CD4-positive, alpha-beta T cell (primary cell): Measurements from ENCODE around the gene TENT4A. TPM values are rescaled to one million over a fixed set of nuclear protein-coding genes. Genes with fewer than 3 reads are reported as not detected.
A peak's percentile ranks its signal among the peaks of the same experiment; 100 is the strongest.

Source experiments
- ATAC-seq: fragments of 200-7000 bp; cut with Tn5 transposase; one replicate; pipeline ENCODE4 v1.10.0; 2022; ENCODE audit warnings: mild to moderate bottlenecking; ENCODE audit not compliant: poor library complexity
- CTCF ChIA-PET: fragments of 350-600 bp; sonication (Branson Sonifier 250); formaldehyde crosslinking; loops from one replicate; lab custom pipeline; 2021; ENCODE audit warnings: antibody characterized with exemption, inconsistent platforms; lab: Charles Lee
- POLR2A ChIA-PET: fragments of 350-600 bp; sonication (Branson Sonifier 250); formaldehyde crosslinking; loops from one replicate; lab custom pipeline; 2021; ENCODE audit warnings: antibody characterized with exemption, inconsistent platforms; lab: Charles Lee
- DNase-seq, 14 experiments: peaks; one replicate each; pipeline ENCODE4 v3.0.0-alpha.2; 2013 to 2020; ENCODE audit warnings: mixed read lengths in 2 of 14
- H3K27ac ChIP-seq, 2 donors: one replicate each; pipeline versions ENCODE4 v1.5.1 to v1.7.0; 2013; ENCODE audit warnings: low read length in 2 of 2, low read depth in 1 of 2, mild to moderate bottlenecking in 1 of 2
- H3K27me3 ChIP-seq, 2 experiments: 1 replicate in 1 of 2; 2 replicates in 1 of 2; pipeline versions ENCODE4 v1.6.1 to v1.7.0; 2013; ENCODE audit warnings: low read length in 2 of 2, control low read depth in 1 of 2, mild to moderate bottlenecking in 1 of 2, moderate library complexity in 1 of 2; ENCODE audit not compliant: insufficient read depth in 2 of 2, control insufficient read depth in 1 of 2
- H3K36me3 ChIP-seq: one replicate; pipeline ENCODE4 v1.6.1; 2013; ENCODE audit warnings: low read length, control low read depth; ENCODE audit not compliant: insufficient read depth
- H3K4me1 ChIP-seq: one replicate; pipeline ENCODE4 v1.6.1; 2013; ENCODE audit warnings: low read length, control low read depth; ENCODE audit not compliant: insufficient read depth
- H3K4me3 ChIP-seq: one replicate; pipeline ENCODE4 v1.5.1; 2013; ENCODE audit warnings: mild to moderate bottlenecking, low read length, moderate library complexity
- H3K9me3 ChIP-seq, 2 experiments: 1 replicate in 1 of 2; 2 replicates in 1 of 2; pipeline versions ENCODE4 v1.6.1 to v1.7.0; 2013; ENCODE audit warnings: low read length in 2 of 2, mild to moderate bottlenecking in 2 of 2, control low read depth in 1 of 2, moderate library complexity in 1 of 2; ENCODE audit not compliant: control insufficient read depth in 1 of 2, insufficient read depth in 1 of 2
- H3K27ac Mint-ChIP-seq: one replicate; pipeline ENCODE4 v1.8.0; 2020; ENCODE audit warnings: mixed read lengths
- H3K27me3 Mint-ChIP-seq: one replicate; pipeline ENCODE4 v1.8.0; 2021; ENCODE audit warnings: mixed read lengths
- H3K36me3 Mint-ChIP-seq: one replicate; pipeline ENCODE4 v1.8.0; 2021; ENCODE audit warnings: low read depth, mixed read lengths
- H3K4me1 Mint-ChIP-seq: one replicate; pipeline ENCODE4 v1.8.0; 2021; ENCODE audit warnings: low read depth, mixed read lengths
- H3K4me3 Mint-ChIP-seq: one replicate; pipeline ENCODE4 v1.8.0; 2020; ENCODE audit warnings: mild to moderate bottlenecking, mixed read lengths
- H3K9me3 Mint-ChIP-seq: one replicate; pipeline ENCODE4 v1.8.0; 2020; ENCODE audit warnings: mixed read lengths
- intact Hi-C, 2 experiments: fragments of 100-400 bp; cut with DNase I in 1 of 2; cut with micrococcal nuclease in 1 of 2; formaldehyde crosslinking; loops; one replicate each; pipeline versions ENCODE4 v1.15.1 to v1.9.0; 2023 to 2025; cut with DNase I, micrococcal nuclease
- total RNA-seq, 174 experiments: library from RNA in 2 of 174; stranded (reverse) in 2 of 174; gene quantifications; one replicate each; pipeline ENCODE4 v1.2.3 and lab custom pipeline; 2021 to 2026
- TF ChIP-seq, protein P1 (sequence below): fragments of 200-600 bp; IDR thresholded peaks from one replicate; pipeline ENCODE4 v1.8.0; 2022; ENCODE audit warnings: antibody characterized with exemption, mild to moderate bottlenecking

Gene TENT4A
- total RNA-seq, 2 experiments from 2014 or later = 49.2 to 51.9 TPM

GRCh38 chr5:6727231-6727630, 14.0 kb downstream of the TENT4A start:
- ATAC-seq (no peak), DNase-seq (no peak)
- Histone ChIP-seq H3K4me3 (no peak overlapping the region), H3K36me3 (peaks cover 13% of the 10 kb centered on the region), H3K27me3 (no peaks in the 10 kb centered on the region), H3K9me3 (no peaks in the 10 kb centered on the region), H3K27ac (no peak overlapping the region), H3K4me1 (peaks cover 80% of the 10 kb centered on the region)
- Mint-ChIP-seq H3K36me3 (peaks cover 37% of the 10 kb centered on the region), H3K27ac (no peak overlapping the region), H3K9me3 (no peaks in the 10 kb centered on the region), H3K27me3 (no peaks in the 10 kb centered on the region), H3K4me3 (no peak overlapping the region), H3K4me1 (peaks cover 93% of the 10 kb centered on the region)
- intact Hi-C loops = no loop called here
- ChIA-PET CTCF (interaction anchor here (2.6 kb wide), 1 partner anchor 18 kb away, joined by 8 read pairs; no protein-coding TSS in a partner anchor), POLR2A (no interaction called here)
- TF ChIP-seq, protein P1, sequence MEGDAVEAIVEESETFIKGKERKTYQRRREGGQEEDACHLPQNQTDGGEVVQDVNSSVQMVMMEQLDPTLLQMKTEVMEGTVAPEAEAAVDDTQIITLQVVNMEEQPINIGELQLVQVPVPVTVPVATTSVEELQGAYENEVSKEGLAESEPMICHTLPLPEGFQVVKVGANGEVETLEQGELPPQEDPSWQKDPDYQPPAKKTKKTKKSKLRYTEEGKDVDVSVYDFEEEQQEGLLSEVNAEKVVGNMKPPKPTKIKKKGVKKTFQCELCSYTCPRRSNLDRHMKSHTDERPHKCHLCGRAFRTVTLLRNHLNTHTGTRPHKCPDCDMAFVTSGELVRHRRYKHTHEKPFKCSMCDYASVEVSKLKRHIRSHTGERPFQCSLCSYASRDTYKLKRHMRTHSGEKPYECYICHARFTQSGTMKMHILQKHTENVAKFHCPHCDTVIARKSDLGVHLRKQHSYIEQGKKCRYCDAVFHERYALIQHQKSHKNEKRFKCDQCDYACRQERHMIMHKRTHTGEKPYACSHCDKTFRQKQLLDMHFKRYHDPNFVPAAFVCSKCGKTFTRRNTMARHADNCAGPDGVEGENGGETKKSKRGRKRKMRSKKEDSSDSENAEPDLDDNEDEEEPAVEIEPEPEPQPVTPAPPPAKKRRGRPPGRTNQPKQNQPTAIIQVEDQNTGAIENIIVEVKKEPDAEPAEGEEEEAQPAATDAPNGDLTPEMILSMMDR = no peak

DNA sequence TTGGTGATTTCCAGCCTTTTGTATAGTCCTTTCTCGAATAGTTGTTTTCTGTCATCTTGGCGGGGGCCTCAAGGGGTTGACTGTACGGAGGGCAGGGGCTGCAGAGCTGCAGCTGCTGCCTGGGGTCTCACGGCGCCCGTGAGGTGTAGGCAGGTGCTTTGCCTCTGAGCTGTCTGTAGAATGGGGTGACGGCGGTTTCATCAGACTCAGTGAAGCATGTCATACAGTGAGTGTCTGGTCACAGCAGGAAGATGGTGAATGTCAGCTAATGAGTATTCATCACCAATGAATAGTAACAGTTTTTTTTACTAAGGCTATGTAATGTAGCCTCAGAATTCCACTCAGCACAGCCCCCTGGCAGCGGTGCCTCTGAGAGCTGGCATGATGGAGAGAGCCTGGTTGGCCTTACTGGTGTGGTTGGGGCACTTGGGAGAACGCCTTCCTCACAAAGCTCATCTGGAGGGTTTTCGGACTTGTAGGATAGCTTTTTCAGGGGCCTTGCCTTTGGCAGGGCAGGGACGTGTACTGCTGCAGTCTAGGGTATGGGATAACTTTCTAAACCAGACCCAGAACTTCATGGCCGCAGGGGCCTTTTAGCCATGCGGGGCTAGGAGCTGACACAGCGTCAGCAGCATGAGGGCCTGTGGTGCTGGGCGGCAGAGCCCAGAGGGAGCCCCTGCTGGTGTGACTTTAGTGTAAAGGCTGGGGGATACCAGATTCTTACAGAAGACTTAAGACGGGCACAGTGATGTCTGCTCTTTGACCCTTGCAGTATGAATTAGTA, 15.0 kb downstream of the TENT4A start:
- peaks cover 81% of the 10 kb centered on the region for H3K4me1 ChIP-seq
- H3K27me3 ChIP-seq = no peaks in the 10 kb centered on the region
- no peak overlapping the region for H3K4me3 ChIP-seq
- Mint-ChIP-seq H3K27me3 (no peaks in the 10 kb centered on the region), H3K36me3 (peaks cover 41% of the 10 kb centered on the region), H3K9me3 (no peaks in the 10 kb centered on the region), H3K4me1 (peaks cover 94% of the 10 kb centered on the region), H3K4me3 (no peak overlapping the region), H3K27ac (peak overlapping the region; percentile 21)
- intact Hi-C loops = loop anchor here in 1 of 2 experiments (2.0 kb wide), 1 partner anchor 13 kb away; no protein-coding TSS in a partner anchor
- H3K36me3 ChIP-seq = peaks cover 20% of the 10 kb centered on the region
- H3K9me3 ChIP-seq = no peaks in the 10 kb centered on the region
- TF ChIP-seq, protein P1 = no peak
- ATAC-seq (no peak), DNase-seq (no peak)
- POLR2A ChIA-PET = interaction anchor here (2.0 to 2.1 kb wide), 2 partner anchors 12 to 96 kb away, joined by 9 to 12 read pairs; partner anchors contain the start of genes NSUN2 and SRD5A1
- H3K27ac ChIP-seq = no peak overlapping the region
- CTCF ChIA-PET = interaction anchor here (1.0 to 2.6 kb wide), 2 partner anchors 11 to 17 kb away, joined by 3 to 8 read pairs; no protein-coding TSS in a partner anchor

DNA sequence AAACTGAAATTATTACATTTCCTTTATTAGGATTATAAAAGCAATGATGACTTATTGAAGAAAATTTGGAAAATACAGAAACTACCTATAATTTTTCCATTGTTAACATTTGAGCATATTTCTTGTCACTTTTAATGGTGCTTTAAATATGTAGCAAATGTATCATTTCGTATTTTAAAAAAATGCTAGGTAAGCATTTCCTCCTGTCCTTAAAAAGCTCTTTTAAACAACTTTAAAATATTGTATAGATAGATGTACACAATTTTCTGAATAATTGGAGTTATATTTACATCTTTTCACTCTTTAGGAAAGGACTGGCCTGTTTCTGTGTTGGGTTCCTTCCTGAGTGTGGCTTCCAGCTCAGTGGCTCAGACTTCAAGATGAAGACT, 15.6 kb downstream of the TENT4A start:
- Histone ChIP-seq H3K27ac (no peak overlapping the region), H3K27me3 (no peaks in the 10 kb centered on the region), H3K4me1 (peaks cover 77% of the 10 kb centered on the region), H3K4me3 (no peak overlapping the region), H3K9me3 (no peaks in the 10 kb centered on the region), H3K36me3 (peaks cover 16% of the 10 kb centered on the region)
- H3K27ac Mint-ChIP-seq = peak overlapping the region; percentile 78
- peaks cover 94% of the 10 kb centered on the region for H3K4me1 Mint-ChIP-seq
- POLR2A ChIA-PET = interaction anchor here (0.9 to 2.1 kb wide), 3 partner anchors 12 to 96 kb away, joined by 3 to 12 read pairs (median 9); partner anchors contain the start of genes NSUN2 and SRD5A1
- peak overlapping the region; percentile 72 for H3K4me3 Mint-ChIP-seq
- intact Hi-C loops = loop anchor here in 1 of 2 experiments (2.0 kb wide), 1 partner anchor 14 kb away; no protein-coding TSS in a partner anchor
- CTCF ChIA-PET = interaction anchor here (1.0 to 2.6 kb wide), 2 partner anchors 11 to 17 kb away, joined by 3 to 8 read pairs; no protein-coding TSS in a partner anchor
- DNase-seq (no peak), ATAC-seq (no peak)
- TF ChIP-seq, protein P1 = no peak
- no peaks in the 10 kb centered on the region for H3K27me3 Mint-ChIP-seq
- no peaks in the 10 kb centered on the region for H3K9me3 Mint-ChIP-seq
- H3K36me3 Mint-ChIP-seq = peaks cover 41% of the 10 kb centered on the region
